Activated CD8-positive, alpha-beta memory T cell treated with anti-CD3 and anti-CD28 coated beads for 36 hours (primary cell): ENCODE measurements around the gene SPRED3. TPM values are rescaled to one million over a fixed set of nuclear protein-coding genes. Genes with fewer than 3 reads are reported as not detected.

ENCODE experiments used
- CTCF ChIA-PET: fragments of 350-600 bp; sonication (Branson Sonifier 250); formaldehyde crosslinking; loops from one replicate; lab custom pipeline; 2021; ENCODE audit warnings: antibody characterized with exemption; lab: Charles Lee
- POLR2A ChIA-PET: fragments of 350-600 bp; sonication (Branson Sonifier 250); formaldehyde crosslinking; loops from one replicate; lab custom pipeline; 2021; ENCODE audit warnings: antibody characterized with exemption; lab: Charles Lee
- total RNA-seq, 2 experiments: library from RNA; stranded (reverse); gene quantifications; one replicate each; pipeline ENCODE4 v1.2.3, GENCODE V29; 2021

The SPRED3 gene
- total RNA-seq, 2 experiments from 2014 or later, result 0.61 to 0.80 TPM

GRCh38 chr19:38362946-38363688, 25.4 kb upstream of the SPRED3 start:
- POLR2A ChIA-PET, result interaction anchor here (1.3 kb wide), 1 partner anchor 13 kb away, joined by 3 read pairs; no protein-coding TSS in a partner anchor
- CTCF ChIA-PET, result interaction anchor here (0.7 to 1.1 kb wide), 4 partner anchors 25 to 314 kb away, joined by 3 to 4 read pairs (median 3); partner anchors contain the start of gene SPRED3

- CTCF ChIA-PET, result interaction anchor here (0.7 kb wide), 1 partner anchor 351 kb away, joined by 3 read pairs; no protein-coding TSS in a partner anchor
Measured at GRCh38 chr19:38367041-38367440, 21.5 kb upstream of the SPRED3 start.

GRCh38 chr19:38369584-38369983, 18.9 kb upstream of the SPRED3 start:
- ChIA-PET POLR2A (no interaction called here), CTCF (interaction anchor here (1.1 kb wide), 1 partner anchor 125 kb away, joined by 3 read pairs; no protein-coding TSS in a partner anchor)

More at GRCh38 chr19:38367041-38367440, 21.5 kb upstream of the SPRED3 start:
- POLR2A ChIA-PET, result no interaction called here

- CTCF ChIA-PET, result interaction anchor here (1.1 kb wide), 1 partner anchor 126 kb away, joined by 3 read pairs; no protein-coding TSS in a partner anchor
- POLR2A ChIA-PET, result no interaction called here
Measured at GRCh38 chr19:38370299-38370698, 18.2 kb upstream of the SPRED3 start.

- POLR2A ChIA-PET, result no interaction called here
- CTCF ChIA-PET, result no interaction called here
Measured at GRCh38 chr19:38371081-38371480, 17.4 kb upstream of the SPRED3 start.

GRCh38 chr19:38373907-38374331, 14.6 kb upstream of the SPRED3 start:
- POLR2A ChIA-PET, result interaction anchor here (0.6 to 1.9 kb wide), 9 partner anchors 10 to 1062 kb away, joined by 3 to 15 read pairs (median 5); partner anchors contain the start of genes CATSPERG, FAM98C, GGN and RPS16

GRCh38 chr19:38374332-38375097, 14.0 kb upstream of the SPRED3 start, which contains the start of gene PSMD8:
TSS of gene PSMD8 (plus strand) at chr19:38374571. CDS start at chr19:38374602, 31 bp downstream.
- POLR2A ChIA-PET, result interaction anchor here (0.6 to 1.9 kb wide), 9 partner anchors 9 to 1061 kb away, joined by 3 to 15 read pairs (median 5); partner anchors contain the start of genes CATSPERG, FAM98C, GGN and RPS16
- CTCF ChIA-PET, result interaction anchor here (0.6 to 2.0 kb wide), 9 partner anchors 12 to 474 kb away, joined by 3 to 15 read pairs (median 4); partner anchors contain the start of genes CATSPERG and FAM98C

More at GRCh38 chr19:38373907-38374331, 14.6 kb upstream of the SPRED3 start:
- CTCF ChIA-PET, result interaction anchor here (0.6 to 2.0 kb wide), 8 partner anchors 12 to 474 kb away, joined by 3 to 15 read pairs (median 4); partner anchors contain the start of genes CATSPERG and FAM98C

GRCh38 chr19:38375098-38375493, 13.4 kb upstream of the SPRED3 start:
- POLR2A ChIA-PET, result interaction anchor here (0.6 to 1.9 kb wide), 3 partner anchors 13 to 437 kb away, joined by 3 to 15 read pairs (median 14); partner anchors contain the start of genes FAM98C, GGN and SPRED3
- CTCF ChIA-PET, result interaction anchor here (1.7 to 2.0 kb wide), 3 partner anchors 19 to 131 kb away, joined by 6 to 10 read pairs (median 7); partner anchors contain the start of gene FAM98C

- POLR2A ChIA-PET, result interaction anchor here (0.7 to 1.3 kb wide), 2 partner anchors 13 to 28 kb away, joined by 3 read pairs; partner anchors contain the start of gene FAM98C
- CTCF ChIA-PET, result interaction anchor here (0.9 to 2.0 kb wide), 3 partner anchors 19 to 40 kb away, joined by 3 to 7 read pairs (median 6); partner anchors contain the start of genes CATSPERG and FAM98C
Measured at GRCh38 chr19:38375748-38376147, 12.7 kb upstream of the SPRED3 start.

- CTCF ChIA-PET, result interaction anchor here (1.1 kb wide), 1 partner anchor 20 kb away, joined by 3 read pairs; no protein-coding TSS in a partner anchor
- POLR2A ChIA-PET, result interaction anchor here (0.5 to 1.3 kb wide), 2 partner anchors 27 to 446 kb away, joined by 3 to 4 read pairs; partner anchors contain the start of gene FAM98C
Measured at GRCh38 chr19:38376576-38376975, 11.9 kb upstream of the SPRED3 start.

- ChIA-PET POLR2A (interaction anchor here (0.6 kb wide), 1 partner anchor 33 kb away, joined by 4 read pairs; no protein-coding TSS in a partner anchor), CTCF (interaction anchor here (1.1 kb wide), 1 partner anchor 20 kb away, joined by 3 read pairs; no protein-coding TSS in a partner anchor)
Measured at GRCh38 chr19:38377052-38377451, 11.4 kb upstream of the SPRED3 start.

- ChIA-PET CTCF (no interaction called here), POLR2A (no interaction called here)
Measured at GRCh38 chr19:38378866-38379265, 9.6 kb upstream of the SPRED3 start.

GRCh38 chr19:38381138-38381537, 7.4 kb upstream of the SPRED3 start:
- ChIA-PET POLR2A (no interaction called here), CTCF (no interaction called here)

- CTCF ChIA-PET, result no interaction called here
- POLR2A ChIA-PET, result interaction anchor here (1.3 kb wide), 1 partner anchor 9 kb away, joined by 3 read pairs; the partner anchor contains the start of gene PSMD8
Measured at GRCh38 chr19:38383184-38383583, 5.3 kb upstream of the SPRED3 start.

- ChIA-PET POLR2A (interaction anchor here (1.3 kb wide), 1 partner anchor 9 kb away, joined by 3 read pairs; the partner anchor contains the start of gene PSMD8), CTCF (interaction anchor here (0.9 kb wide), 1 partner anchor 20 kb away, joined by 4 read pairs; the partner anchor contains the start of gene FAM98C)
Measured at GRCh38 chr19:38383743-38384142, 4.8 kb upstream of the SPRED3 start.

GRCh38 chr19:38384209-38385027, 4.1 kb upstream of the SPRED3 start:
- POLR2A ChIA-PET, result interaction anchor here (1.3 kb wide), 1 partner anchor 10 kb away, joined by 3 read pairs; the partner anchor contains the start of gene PSMD8
- CTCF ChIA-PET, result interaction anchor here (0.9 kb wide), 1 partner anchor 19 kb away, joined by 4 read pairs; the partner anchor contains the start of gene FAM98C
